ENCODE results near the gene EPHB1. TPM values are rescaled to one million over a fixed set of nuclear protein-coding genes. Genes with fewer than 3 reads are reported as not detected.

Gene EPHB1
- polyA plus RNA-seq, 1 donor from 2014 or later = 18.7 TPM

DNA sequence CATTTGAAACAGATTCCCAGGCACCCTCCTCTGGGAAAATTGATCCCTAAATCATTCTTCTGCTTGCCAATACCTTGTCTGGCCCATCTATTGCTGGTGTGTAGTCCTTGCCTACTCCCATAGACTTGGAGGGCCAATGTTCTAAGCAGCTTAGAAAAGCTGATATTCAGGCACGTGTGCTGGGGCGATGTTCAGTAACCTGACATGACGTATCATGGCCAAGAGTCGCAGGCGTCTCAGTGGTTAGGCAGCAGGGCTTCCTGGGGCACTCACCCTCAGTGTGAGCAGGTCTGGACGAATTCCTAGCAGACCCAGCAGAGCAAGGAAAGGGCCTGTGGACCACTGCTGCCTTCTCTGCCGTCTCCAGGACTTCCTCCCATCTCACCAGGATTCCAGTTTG, 21.6 kb downstream of the EPHB1 start:
- H3K9ac ChIP-seq (ENCODE audit: low read length) = no peak overlapping the region
- H3K79me2 ChIP-seq (replicated peaks; ENCODE audit: insufficient read depth, low read length) = peaks cover 27% of the 10 kb centered on the region
- no peak overlapping the region for H3K4me3 ChIP-seq (ENCODE audit: low read length)
- H3K27me3 ChIP-seq (ENCODE audit: insufficient read depth, low read depth, low read length) = no peaks in the 10 kb centered on the region
- no peaks in the 10 kb centered on the region for H3F3A ChIP-seq (ENCODE audit: insufficient read depth, low read length, poor library complexity, severe bottlenecking)
- no peak overlapping the region for H3K4me2 ChIP-seq (ENCODE audit: low read length)
- H3K9me3 ChIP-seq (ENCODE audit: low read length) = no peaks in the 10 kb centered on the region
- no peaks in the 10 kb centered on the region for H4K20me1 ChIP-seq (ENCODE audit: insufficient read depth)
- no peak overlapping the region for H2AFZ ChIP-seq (ENCODE audit: low read depth, low read length)
- H3K27ac ChIP-seq (ENCODE audit: low read length) = no peak overlapping the region
- H3K36me3 ChIP-seq (ENCODE audit: insufficient read depth, low read length) = no peaks in the 10 kb centered on the region
- no peaks in the 10 kb centered on the region for H3K9me2 ChIP-seq (ENCODE audit: insufficient read depth, low read length)
- TF ChIP-seq, protein P1, sequence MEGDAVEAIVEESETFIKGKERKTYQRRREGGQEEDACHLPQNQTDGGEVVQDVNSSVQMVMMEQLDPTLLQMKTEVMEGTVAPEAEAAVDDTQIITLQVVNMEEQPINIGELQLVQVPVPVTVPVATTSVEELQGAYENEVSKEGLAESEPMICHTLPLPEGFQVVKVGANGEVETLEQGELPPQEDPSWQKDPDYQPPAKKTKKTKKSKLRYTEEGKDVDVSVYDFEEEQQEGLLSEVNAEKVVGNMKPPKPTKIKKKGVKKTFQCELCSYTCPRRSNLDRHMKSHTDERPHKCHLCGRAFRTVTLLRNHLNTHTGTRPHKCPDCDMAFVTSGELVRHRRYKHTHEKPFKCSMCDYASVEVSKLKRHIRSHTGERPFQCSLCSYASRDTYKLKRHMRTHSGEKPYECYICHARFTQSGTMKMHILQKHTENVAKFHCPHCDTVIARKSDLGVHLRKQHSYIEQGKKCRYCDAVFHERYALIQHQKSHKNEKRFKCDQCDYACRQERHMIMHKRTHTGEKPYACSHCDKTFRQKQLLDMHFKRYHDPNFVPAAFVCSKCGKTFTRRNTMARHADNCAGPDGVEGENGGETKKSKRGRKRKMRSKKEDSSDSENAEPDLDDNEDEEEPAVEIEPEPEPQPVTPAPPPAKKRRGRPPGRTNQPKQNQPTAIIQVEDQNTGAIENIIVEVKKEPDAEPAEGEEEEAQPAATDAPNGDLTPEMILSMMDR (IDR thresholded peaks at IDR 0.05; ENCODE audit: poor library complexity, severe bottlenecking) = no peak
- TF ChIP-seq TAF1 (IDR thresholded peaks at IDR 0.05; ENCODE audit: low read depth) (no peak), MXI1 (conservative IDR thresholded peaks at IDR 0.05; ENCODE audit: poor library complexity, severe bottlenecking) (no peak), EZH2 (IDR thresholded peaks at IDR 0.05; ENCODE audit: borderline replicate concordance, insufficient read depth, low read length, poor library complexity, severe bottlenecking) (no peak), RAD21 (conservative IDR thresholded peaks at IDR 0.05) (no peak), SMC3 (conservative IDR thresholded peaks at IDR 0.05; ENCODE audit: poor library complexity) (no peak), POLR2AphosphoS5 (IDR thresholded peaks at IDR 0.05) (no peak)
- TF ChIP-seq, protein P2, sequence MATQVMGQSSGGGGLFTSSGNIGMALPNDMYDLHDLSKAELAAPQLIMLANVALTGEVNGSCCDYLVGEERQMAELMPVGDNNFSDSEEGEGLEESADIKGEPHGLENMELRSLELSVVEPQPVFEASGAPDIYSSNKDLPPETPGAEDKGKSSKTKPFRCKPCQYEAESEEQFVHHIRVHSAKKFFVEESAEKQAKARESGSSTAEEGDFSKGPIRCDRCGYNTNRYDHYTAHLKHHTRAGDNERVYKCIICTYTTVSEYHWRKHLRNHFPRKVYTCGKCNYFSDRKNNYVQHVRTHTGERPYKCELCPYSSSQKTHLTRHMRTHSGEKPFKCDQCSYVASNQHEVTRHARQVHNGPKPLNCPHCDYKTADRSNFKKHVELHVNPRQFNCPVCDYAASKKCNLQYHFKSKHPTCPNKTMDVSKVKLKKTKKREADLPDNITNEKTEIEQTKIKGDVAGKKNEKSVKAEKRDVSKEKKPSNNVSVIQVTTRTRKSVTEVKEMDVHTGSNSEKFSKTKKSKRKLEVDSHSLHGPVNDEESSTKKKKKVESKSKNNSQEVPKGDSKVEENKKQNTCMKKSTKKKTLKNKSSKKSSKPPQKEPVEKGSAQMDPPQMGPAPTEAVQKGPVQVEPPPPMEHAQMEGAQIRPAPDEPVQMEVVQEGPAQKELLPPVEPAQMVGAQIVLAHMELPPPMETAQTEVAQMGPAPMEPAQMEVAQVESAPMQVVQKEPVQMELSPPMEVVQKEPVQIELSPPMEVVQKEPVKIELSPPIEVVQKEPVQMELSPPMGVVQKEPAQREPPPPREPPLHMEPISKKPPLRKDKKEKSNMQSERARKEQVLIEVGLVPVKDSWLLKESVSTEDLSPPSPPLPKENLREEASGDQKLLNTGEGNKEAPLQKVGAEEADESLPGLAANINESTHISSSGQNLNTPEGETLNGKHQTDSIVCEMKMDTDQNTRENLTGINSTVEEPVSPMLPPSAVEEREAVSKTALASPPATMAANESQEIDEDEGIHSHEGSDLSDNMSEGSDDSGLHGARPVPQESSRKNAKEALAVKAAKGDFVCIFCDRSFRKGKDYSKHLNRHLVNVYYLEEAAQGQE (IDR thresholded peaks at IDR 0.05; ENCODE audit: borderline replicate concordance) = no peak

DNA sequence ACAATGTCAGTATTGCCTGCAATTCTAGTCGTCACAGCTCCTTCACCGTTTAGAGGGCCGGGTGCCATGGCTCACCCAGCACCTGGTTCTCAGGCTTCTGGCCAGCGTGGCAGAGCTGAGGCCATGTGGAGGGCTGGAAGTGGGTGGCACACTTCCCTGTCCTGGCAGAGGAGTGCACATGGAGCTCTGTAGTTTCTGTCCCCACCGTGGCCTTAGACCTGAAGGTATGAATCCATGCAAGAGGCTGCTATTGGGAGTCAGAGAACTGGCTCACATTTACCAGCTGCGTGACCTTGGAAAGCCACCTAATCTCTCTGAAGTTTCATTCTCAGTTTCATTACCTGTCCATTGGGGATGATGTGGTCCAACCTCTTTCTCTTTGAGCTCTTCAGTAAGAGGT, 22.2 kb downstream of the EPHB1 start:
- H3K9ac ChIP-seq (ENCODE audit: low read length) = no peak overlapping the region
- no peak overlapping the region for H3K4me2 ChIP-seq (ENCODE audit: low read length)
- H3K9me2 ChIP-seq (ENCODE audit: insufficient read depth, low read length) = no peaks in the 10 kb centered on the region
- H2AFZ ChIP-seq (ENCODE audit: low read depth, low read length) = no peak overlapping the region
- H3K79me2 ChIP-seq (replicated peaks; ENCODE audit: insufficient read depth, low read length) = peaks cover 21% of the 10 kb centered on the region
- no peaks in the 10 kb centered on the region for H4K20me1 ChIP-seq (ENCODE audit: insufficient read depth)
- no peak overlapping the region for H3K4me3 ChIP-seq (ENCODE audit: low read length)
- no peaks in the 10 kb centered on the region for H3K36me3 ChIP-seq (ENCODE audit: insufficient read depth, low read length)
- no peaks in the 10 kb centered on the region for H3K9me3 ChIP-seq (ENCODE audit: low read length)
- H3F3A ChIP-seq (ENCODE audit: insufficient read depth, low read length, poor library complexity, severe bottlenecking) = no peaks in the 10 kb centered on the region
- H3K27me3 ChIP-seq (ENCODE audit: insufficient read depth, low read depth, low read length) = no peaks in the 10 kb centered on the region
- no peak overlapping the region for H3K27ac ChIP-seq (ENCODE audit: low read length)
- TF ChIP-seq, protein P1 (IDR thresholded peaks at IDR 0.05; ENCODE audit: poor library complexity, severe bottlenecking) = no peak
- no peak for TF ChIP-seq POLR2AphosphoS5 (IDR thresholded peaks at IDR 0.05)
- TF ChIP-seq MXI1 (conservative IDR thresholded peaks at IDR 0.05; ENCODE audit: poor library complexity, severe bottlenecking) = no peak
- TF ChIP-seq EP300 (conservative IDR thresholded peaks at IDR 0.05; ENCODE audit: poor library complexity, severe bottlenecking) = no peak
- no peak for TF ChIP-seq RAD21 (conservative IDR thresholded peaks at IDR 0.05)
- TF ChIP-seq SMC3 (conservative IDR thresholded peaks at IDR 0.05; ENCODE audit: poor library complexity) = no peak
- no peak for TF ChIP-seq TAF1 (IDR thresholded peaks at IDR 0.05; ENCODE audit: low read depth)
- TF ChIP-seq, protein P2 (IDR thresholded peaks at IDR 0.05; ENCODE audit: borderline replicate concordance) = no peak
- TF ChIP-seq EZH2 (IDR thresholded peaks at IDR 0.05; ENCODE audit: borderline replicate concordance, insufficient read depth, low read length, poor library complexity, severe bottlenecking) = no peak
